HL-60 (cell line): ENCODE measurements around the gene B4GALNT1.

Experiments
- DNase-seq, 2 experiments: peaks; one replicate each; pipeline ENCODE4 v3.0.0-alpha.2; 2010 to 2020; ENCODE audit warnings: low read depth in 1 of 2, low spot score in 1 of 2
- H3K27ac ChIP-seq: fragments of 250-450 bp; sonication (Bioruptor Pico); replicated peaks from 2 replicates; pipeline ENCODE4 v1.5.1; 2020; ENCODE audit warnings: mild to moderate bottlenecking, moderate library complexity
- H3K27me3 ChIP-seq: fragments of 250-450 bp; sonication (Bioruptor Pico); 2 replicates; pipeline ENCODE4 v1.5.1; 2021; ENCODE audit warnings: mild to moderate bottlenecking, moderate library complexity; ENCODE audit not compliant: insufficient read depth, poor library complexity, severe bottlenecking
- H3K4me3 ChIP-seq: replicated peaks from 2 replicates; pipeline ENCODE4 v1.5.1; 2011; ENCODE audit warnings: mild to moderate bottlenecking, control low read depth, low read length; ENCODE audit not compliant: insufficient read depth
- CTCF ChIP-seq: IDR thresholded peaks from one replicate; pipeline ENCODE4 v1.5.1; 2011; ENCODE audit warnings: low read length, control low read depth, inconsistent platforms; ENCODE audit not compliant: insufficient read depth
- GABPA ChIP-seq: IDR thresholded peaks from 2 replicates; pipeline ENCODE4 v1.6.1; 2012; ENCODE audit warnings: low read depth
- POLR2AphosphoS5 ChIP-seq: IDR thresholded peaks from 2 replicates; pipeline ENCODE4 v1.6.1; 2012; ENCODE audit warnings: low read depth
- REST ChIP-seq: IDR thresholded peaks from 2 replicates; pipeline ENCODE4 v1.6.1; 2012; ENCODE audit warnings: low read depth; ENCODE audit not compliant: insufficient replicate concordance
- SPI1 ChIP-seq: IDR thresholded peaks from 2 replicates; pipeline ENCODE4 v1.6.1; 2012; ENCODE audit warnings: low read depth, mild to moderate bottlenecking, borderline replicate concordance

B4GALNT1 gene

GRCh38 chr12:57603815-57604453 is 29.1 kb downstream of the B4GALNT1 start:
- no peak overlapping the region for H3K27ac ChIP-seq
- no peak for DNase-seq
- no peak for TF ChIP-seq CTCF
- TF ChIP-seq SPI1, result no peak
- no peak for TF ChIP-seq REST
- TF ChIP-seq GABPA, result no peak
- peaks cover 28% of the 10 kb centered on the region for H3K27me3 ChIP-seq
- H3K4me3 ChIP-seq, result no peak overlapping the region

GRCh38 chr12:57603324-57603723 is 29.7 kb downstream of the B4GALNT1 start:
- no peak overlapping the region for H3K4me3 ChIP-seq
- TF ChIP-seq POLR2AphosphoS5, result no peak
- TF ChIP-seq CTCF, result no peak
- no peak for TF ChIP-seq SPI1
- TF ChIP-seq REST, result no peak
- no peak for TF ChIP-seq GABPA
- H3K27ac ChIP-seq, result no peak overlapping the region
- DNase-seq, result no peak
- peaks cover 22% of the 10 kb centered on the region for H3K27me3 ChIP-seq

- DNase-seq, result no peak
- Histone ChIP-seq H3K27ac (no peak overlapping the region), H3K4me3 (no peak overlapping the region), H3K27me3 (peaks cover 20% of the 10 kb centered on the region)
- TF ChIP-seq POLR2AphosphoS5 (no peak), SPI1 (no peak), REST (no peak), GABPA (no peak), CTCF (no peak)
Measured at GRCh38 chr12:57602544-57602943, 30.5 kb downstream of the B4GALNT1 start.
